Lower leg skin (tissue), 3 donors: Measurements from ENCODE around the gene FKBP5.

Source experiments
- CTCF ChIP-seq, 3 donors: fragments of 450-650 bp; IDR thresholded peaks; one replicate each; pipeline ENCODE4 v1.5.1; 2016; ENCODE audit warnings: antibody characterized with exemption in 3 of 3, mild to moderate bottlenecking in 3 of 3, moderate library complexity in 2 of 3
- POLR2A ChIP-seq, 2 donors: fragments of 450-650 bp; IDR thresholded peaks; one replicate each; pipeline ENCODE4 v1.6.1; 2016 to 2017; ENCODE audit warnings: antibody characterized with exemption in 2 of 2, mild to moderate bottlenecking in 1 of 2, moderate library complexity in 1 of 2

GRCh38 chr6:35599761-35600658 is 88.7 kb downstream of the FKBP5 start:
- TF ChIP-seq CTCF (IDR thresholded peaks at IDR 0.05) (no peak), POLR2A (IDR thresholded peaks at IDR 0.05) (no peak)
